ENCODE measurements around the gene SNRPA.

DNA sequence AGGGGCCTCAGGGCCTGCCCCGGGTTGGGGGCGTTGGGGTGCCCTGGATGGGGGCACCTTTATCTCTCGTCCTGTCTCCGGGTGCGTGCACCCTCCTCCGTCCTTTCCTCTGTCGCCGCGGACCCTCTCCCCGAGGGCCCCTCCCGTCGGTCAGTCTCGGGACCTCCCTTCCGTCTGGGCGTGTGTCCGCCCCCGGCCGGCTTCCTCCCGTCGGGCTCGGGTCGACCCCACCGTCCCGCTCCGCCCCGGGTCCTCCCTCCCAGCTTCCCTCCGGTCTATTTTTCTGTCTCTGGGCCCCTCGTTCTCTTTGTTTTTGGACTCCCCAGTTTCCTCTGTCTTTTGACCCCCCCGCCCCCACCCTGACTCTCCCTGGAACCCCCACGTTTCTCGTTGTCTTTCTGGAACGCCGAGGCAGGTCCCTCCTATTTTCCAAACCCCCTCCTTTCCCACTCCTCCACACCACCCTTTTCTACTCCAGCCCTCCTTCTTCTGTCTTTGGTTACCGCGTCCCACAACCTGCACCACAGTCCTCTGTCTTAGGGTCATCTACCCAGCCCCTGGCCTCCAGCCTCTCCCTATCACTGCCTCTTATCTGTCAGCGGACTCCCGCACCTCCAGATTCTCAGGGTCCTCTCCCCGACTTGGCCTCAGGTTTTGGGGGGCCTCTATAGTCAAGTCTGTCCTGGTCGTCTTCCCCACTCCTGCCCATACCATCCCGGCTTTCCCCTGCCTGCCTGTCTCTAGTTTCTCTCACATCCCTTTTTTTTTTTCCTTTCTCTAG, 48.7 kb downstream of the SNRPA start:
- TF ChIP-seq CTCF (IDR thresholded peaks at IDR 0.05) (no peak), POLR2A (IDR thresholded peaks at IDR 0.05) (no peak)

Data from body of pancreas (tissue), 4 donors.